Iris pigment epithelial cell (primary cell): Measurements from ENCODE around the gene APP.
"Not testable (repeated sequence)": the region's sequence is repeated elsewhere in the genome, so short reads cannot be mapped to it uniquely, and the experiment has no call there.

ENCODE experiments used
- DNase-seq: peaks from one replicate; pipeline ENCODE4 v3.0.0-alpha.2; 2011; ENCODE audit warnings: low read depth

The APP gene

DNA sequence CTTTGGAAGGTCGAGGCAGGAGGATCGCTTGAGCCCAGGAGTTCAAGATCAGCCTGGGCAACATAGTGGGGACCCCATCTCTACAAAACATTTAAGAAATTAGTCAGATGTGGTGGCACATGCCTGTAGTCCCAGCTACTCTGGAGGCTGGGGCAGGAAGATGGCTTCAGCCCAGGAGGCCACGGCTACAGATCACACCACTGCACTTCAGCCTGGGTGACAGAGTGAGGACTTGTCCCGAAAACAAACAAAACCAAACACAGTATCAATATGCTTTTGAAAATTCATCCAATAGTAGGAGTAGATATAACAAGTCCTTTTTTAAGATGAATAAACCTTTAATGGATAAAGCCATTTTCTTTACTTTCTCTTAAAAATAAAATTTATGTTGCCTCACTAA, 8.5 kb downstream of the APP start:
- DNase-seq: no peak

DNA sequence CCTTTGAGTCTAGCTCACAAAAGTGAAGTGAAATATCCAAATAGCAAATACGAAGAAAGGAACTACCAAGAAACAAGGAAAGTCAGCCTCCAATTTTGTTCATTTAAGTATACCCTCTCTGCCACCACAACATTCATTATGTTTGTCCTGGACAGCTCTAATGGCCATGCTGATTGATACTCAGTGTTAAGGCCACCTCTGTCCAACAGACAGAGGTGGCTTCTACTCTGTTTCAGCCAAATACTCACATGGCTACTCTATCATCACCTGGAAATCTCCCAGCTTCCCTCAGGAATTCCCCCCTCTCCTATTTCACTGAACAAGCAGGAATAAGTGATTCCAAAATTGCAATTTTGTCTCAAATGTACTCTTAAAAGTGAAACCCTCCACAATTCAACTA, 10.7 kb downstream of the APP start:
- DNase-seq: no peak

DNA sequence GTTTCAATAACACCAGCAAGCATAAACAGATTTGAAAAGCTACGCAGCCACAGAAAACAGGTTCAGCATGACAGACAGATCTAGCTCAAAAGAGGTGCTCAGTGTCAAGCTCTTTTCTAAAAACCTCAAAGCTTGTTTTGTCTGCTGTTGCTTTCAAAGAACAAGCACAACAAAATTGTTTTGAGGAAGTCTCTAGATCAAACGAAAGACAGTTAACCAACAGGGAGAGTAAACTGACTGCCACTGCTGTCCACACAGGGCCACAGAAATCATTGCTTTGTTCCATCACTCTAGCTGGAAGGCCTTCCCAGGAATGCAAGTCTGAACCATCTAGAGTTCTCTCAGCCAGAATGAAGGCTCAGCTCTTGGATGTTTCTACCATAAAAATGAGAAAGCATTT, 12.8 kb downstream of the APP start:
- DNase-seq: no peak

DNA sequence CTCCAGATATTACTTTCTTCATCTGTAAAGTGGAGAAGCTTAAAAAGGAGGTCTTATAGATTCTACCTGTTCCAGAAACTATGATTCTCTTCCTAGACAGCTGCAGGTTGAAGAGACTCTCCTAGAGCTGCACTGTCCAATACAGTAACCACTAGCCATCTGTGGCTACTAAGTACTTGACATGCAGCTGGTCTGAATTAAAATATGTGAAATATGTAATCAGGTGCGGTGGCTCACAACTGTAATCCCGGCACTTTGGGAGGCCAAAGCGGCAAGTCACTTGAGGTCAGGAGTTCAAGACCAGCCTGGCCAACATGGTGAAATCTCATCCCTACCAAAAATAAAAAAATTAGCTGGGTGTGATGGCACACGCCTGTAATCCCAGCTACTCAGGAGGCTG, 15.8 kb downstream of the APP start:
- DNase-seq: no peak

DNA sequence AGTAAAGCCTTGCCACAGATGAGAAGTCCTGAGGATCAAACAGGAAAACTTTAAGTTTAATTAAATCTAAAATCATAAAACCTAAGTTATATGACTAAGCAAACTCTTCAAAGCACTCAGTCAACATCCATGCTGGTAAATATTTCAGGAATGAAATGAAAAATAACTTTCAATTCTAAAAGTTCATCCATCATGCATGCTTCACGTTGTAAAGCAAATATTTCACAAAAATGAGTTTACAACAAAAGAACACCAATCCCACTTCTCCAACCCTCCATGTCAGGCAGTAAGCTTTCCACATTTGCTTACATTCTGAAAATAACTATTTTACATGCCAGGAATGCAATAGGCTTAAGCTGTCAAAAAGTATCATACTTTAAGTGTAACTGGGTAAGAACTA, 16.8 kb downstream of the APP start:
- DNase-seq: peak; percentile 76

DNA sequence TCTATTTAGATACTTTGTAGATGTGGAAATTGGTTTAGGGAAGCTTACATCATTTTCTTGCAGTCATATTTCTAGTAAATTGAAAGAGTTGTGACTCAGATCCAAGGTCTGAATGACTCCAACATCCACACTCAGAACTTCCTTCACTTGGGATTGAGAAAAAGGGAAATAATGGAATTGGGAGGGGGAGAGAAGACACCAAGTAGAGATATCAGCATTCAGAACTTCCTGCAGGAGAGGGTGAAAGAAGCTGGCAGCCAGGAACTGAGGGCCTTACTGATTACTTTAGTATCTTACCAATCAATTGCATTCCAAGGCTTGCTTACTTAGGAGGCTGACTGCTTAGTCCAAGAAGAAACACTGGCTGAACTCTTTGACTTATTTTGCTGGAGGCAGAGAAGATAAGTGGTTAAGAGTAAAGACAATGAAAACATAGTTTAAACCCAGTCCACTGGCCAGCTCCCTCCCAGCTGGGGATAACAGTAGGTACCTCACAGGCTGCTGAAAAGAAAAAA, 21.7 kb downstream of the APP start:
- DNase-seq: peak; percentile 66

DNA sequence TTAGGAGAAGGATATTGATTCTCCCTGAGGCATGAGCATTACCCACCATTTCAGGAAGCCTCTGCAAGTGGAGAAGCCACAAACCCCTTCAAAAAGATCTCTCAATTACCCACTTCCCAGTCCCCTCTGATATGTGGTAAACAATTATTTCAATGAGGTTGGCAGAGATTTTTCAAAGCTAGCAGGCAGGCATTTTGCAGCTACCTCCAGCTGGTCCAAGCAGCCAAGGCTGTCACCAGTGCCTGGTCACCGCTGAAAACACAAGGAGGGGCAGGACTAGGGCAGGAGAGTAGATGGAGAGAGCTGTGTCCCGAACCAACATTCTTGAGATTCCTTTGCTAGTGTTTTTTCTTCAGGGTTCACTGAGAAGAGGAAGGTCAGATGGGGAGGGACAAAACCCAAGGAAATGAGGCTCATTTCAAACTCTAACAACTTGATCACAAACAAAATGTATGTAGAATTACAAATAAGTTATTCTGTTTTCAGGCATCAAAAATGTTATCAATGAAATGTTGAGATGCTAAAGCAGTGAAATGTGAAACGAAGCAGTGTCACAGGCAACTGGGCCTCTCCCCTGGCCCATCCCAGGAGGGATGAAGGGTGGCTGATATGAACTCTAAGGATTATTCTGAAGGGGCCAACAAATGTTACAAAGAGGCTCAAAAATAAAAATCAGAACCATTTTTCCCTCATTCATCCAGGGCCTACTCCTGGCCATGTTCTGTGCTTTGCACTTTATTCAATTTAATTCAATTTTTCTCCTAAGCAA, 22.3 kb downstream of the APP start:
- no peak for DNase-seq

DNA sequence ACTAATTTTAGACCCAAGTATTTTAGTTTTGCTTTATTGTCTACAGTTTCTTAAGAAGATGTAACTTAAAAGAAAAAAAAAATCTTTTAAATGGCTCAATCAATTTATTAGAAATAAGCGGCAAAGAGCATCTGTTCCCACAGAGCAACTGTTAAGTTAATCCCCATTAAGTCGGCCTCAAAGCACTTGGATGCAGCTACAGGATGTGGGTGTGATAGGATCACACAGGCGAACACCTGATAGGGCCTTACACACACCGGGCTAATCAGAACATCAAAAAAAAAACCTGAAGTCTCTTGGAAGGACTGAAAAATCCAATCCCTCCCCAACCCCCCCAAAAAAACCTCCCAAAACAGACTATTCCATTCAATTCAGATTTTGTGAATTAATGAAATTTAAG, 23.0 kb downstream of the APP start:
- no peak for DNase-seq

DNA sequence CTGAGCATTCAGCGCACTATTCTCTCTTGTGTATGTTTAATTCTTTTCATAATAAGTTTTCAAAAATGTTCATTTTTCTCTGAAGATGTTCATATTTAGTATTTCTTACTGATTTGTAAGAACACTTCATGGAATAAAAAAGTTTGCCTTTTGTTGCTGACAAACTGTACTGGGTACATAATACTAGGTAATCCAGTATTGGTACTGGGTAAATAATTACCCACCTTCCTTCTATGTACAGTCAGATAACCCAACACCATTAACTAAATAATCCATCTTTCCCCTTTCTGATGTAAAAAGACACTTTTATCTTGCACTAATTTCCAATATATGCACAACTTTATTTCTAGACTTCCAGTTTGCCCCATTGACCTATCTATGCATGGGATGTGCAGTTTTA, 23.9 kb downstream of the APP start:
- no peak for DNase-seq

DNA sequence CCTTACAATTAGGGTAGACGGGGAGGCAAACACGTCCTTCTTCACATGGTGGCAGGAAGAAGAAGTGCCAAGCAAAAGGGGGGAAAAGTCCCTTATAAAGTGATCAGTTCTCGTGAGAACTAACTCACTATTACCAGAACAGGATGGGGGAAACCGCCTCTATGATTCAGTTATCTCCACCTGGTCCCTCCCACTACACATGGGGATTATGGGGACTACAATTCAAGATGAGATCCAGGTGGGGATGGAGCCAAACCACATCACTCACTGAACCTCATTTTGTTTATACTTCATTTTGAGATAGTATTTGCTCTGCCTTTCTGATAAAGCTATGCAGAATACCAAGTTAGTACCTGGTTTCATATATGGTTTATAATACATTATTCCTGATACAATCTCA, 26.5 kb downstream of the APP start:
- no peak for DNase-seq

DNA sequence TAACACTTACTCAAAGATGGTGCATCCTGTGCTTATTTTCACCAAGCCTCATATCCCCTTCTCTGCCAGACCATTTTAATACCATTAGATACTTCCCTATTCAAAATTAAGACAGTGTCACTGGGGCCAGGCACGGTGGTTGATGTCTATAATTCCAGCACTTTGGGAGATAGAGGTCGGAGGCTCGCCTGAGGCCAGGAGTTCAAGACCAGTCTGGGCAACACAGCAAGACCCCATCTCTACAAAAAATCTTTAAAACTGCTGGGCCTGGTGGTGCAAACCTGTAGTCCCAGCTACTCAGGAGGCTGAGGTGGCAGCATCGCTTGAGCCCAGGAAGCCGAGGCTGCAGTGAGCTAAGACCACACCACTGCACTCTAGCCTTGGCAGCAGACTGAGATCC, 28.2 kb downstream of the APP start:
- no peak for DNase-seq

DNA sequence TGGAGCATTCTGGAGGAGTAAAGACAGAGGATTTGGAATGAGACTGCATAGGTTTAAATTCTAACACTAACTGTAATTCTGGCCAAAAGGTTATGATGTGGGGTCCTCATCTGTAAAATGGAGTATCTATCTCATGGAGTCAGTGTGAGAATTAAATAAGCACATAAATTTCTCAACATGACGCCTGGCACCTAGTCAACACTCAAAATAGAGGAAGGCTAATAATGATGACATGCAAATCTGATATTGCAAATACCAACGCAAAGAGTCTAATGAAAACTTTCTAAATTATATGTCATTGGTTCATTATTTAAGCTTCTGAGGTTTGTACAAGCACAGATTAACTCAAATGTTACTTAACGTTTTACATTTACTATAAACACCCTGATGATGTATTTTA, 29.6 kb downstream of the APP start:
- DNase-seq: no peak

DNA sequence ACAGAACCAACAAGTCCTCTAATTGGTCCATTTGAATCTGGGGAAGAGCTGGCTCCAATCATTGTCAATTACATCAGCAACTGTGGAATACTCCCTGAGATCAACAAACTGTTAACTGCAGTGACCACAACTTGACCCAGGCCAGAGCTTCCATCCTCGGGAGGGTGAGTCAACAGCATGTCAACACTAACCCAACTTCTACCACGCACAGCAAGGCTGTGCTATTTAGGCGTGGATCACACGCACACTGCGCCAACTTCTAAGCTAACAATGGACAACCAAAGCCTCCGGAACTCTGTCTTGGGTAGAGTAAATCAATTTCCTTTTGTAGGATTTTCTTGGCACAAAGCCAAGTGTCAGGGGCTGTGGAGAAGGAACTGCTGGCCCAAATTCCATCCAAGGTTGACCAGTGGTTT, 30.4 kb downstream of the APP start:
- DNase-seq: peak; percentile 100

DNA sequence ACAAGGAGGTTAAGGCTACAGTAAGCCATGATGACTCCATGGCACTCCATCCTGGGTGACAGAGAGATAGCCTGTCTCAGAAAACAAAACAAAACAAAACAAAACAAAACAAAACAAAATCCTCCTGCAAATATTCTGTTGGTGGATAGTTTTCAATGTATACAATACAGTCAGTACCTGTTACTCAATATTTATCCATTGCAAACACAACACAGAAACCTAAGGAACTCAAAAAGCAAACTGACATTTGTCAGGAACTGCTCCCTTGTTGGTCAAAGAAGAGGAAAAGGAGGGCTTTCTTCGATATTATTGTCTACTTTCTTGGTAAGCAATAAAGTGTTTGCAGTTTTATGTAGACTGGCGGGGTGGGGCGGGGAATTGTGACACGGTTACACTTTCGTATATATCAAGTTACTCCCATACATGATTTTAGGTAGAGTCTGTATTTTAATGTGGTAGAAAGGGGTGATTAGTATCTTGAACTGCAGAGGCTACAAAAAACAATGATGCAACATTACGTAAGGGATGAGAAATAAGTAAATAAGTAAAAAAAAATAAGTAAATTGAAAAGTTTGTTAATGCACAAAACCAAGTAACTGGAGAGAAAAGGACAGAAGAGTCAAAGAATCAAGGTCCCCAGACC, 31.8 kb downstream of the APP start:
- no peak for DNase-seq

DNA sequence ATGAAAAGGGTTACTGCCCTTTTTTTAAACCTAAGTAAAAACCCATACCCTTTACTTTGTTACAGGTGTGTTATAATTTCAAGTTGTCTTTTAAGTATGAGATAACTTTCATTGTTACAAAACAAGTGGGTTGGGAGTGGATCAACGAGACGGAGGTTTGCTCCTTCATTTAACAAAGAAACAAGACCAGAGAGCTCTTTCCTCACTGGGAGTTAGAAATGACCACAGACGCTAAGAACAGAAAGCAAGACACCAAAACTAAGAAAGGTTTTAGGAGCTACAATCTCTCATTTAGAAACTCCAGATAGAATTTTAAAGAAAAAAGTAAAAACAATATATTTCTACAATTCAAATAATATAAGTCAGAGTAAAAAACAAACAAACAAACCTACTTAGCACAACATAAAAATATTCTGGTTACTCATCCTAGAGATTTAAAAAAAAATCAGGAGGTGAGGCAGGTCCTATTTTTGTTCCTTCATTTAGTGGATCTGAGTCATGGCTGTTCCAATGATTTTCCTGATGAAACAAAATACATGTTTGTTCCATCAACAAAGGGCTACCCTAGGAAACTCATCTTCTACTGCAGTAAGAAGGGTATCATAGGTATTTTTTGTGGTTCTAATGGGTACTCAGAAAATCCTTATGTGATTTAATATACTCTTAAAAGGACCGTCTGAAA, 33.0 kb downstream of the APP start:
- DNase-seq: no peak

DNA sequence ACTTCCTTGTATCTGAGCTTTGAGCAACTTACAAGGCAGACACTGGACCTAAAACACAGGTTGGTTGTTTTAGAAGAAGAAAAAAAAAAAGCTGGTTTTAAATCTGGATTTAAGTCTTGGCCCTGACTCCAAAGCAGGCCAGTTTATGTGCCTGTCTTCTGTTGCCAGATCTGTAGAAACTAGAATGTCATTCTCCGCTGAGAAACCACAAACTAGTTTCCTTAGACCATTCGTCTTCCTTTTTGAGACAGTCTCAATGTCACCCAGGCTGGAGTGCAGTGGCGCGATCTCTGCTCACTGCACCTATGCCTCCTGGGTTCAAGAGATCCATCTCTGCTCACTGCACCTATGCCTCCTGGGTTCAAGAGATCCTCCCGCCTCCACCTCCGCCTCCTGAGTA, 33.9 kb downstream of the APP start:
- no peak for DNase-seq

DNA sequence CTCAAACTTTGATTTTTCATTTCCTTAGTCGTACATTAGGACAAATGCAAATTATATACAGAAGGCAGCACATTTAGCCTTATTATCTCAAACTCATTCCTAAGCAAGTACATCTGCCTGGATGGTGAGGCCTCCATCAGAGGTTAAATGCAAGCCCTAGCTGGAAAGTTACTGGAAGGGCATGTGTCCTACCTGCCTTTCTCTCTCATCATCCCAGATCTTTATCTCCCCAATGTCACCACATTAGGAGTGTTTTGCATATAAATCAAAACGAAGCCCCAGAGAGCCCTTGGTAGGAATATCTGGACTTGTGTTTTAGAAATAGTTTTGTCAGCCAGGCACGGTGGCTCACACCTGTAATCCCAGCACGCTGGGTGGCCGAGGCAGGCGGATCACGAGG, 35.0 kb downstream of the APP start:
- DNase-seq: no peak

DNA sequence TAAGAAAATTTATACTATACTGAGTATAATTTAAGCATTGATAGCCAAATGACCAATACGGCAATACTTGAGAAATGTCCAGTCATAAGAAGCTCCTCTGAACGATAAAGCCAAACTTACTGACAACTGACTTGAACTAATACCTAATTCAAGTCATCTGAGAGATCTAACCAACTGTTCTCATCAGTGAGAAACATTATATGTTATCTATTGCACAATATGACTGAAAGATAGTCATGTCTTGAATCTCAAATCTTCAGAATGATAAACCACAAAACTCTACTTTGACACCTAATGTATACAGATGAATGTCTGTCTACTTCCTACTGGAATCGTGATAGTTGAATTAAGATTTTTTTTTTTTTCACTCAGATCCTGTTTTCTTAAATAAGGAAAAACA, 39.0 kb downstream of the APP start:
- DNase-seq: peak; percentile 80

DNA sequence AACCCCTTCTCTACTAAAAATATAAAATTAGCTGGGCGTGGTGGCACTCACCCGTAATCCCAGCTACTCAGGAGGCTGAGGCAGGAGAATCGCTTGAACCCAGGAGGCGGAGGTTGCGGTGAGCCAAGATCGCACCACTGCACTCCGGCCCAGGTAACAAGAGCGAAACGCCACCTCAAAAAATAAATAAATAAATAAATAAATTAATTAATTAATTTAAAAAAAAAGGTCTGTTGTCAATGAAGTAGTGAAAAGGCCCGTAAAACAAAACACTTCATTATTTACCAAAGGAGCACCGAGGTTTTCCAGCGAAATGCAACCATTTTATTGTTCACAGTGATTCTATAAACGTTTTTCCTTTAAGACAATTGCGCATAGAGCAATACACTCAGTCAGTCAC, 39.5 kb downstream of the APP start:
- DNase-seq: not testable (repeated sequence)

DNA sequence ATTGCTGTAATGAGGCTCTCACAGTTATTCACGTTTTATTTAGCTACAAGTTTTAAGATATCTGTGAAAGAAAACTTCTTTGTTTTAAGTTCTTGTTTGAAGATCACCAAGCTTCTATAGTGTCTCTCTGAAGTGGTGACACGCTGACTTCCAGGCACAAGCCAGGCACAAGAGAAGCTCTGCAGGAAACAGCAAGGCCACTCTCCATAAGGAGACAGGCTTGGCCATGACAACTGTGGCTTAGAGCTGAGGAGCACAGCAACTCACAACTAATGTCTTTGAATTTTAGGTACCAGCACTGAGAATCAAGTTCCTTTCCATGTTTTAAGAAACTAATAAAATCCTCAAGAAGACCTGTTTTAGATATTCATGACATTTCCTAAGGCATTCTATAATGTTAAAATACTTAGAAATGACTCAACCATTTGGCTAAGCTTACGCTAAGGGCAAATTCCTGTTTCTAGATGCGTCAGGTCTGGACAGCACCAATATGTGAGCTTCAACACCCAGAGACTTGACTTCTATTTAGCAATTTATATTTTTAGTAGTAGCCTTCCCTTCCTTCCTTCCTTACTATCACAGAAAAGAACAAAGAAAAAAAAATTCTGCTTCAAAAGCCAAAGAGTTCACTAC, 40.2 kb downstream of the APP start:
- peak; percentile 95 for DNase-seq

DNA sequence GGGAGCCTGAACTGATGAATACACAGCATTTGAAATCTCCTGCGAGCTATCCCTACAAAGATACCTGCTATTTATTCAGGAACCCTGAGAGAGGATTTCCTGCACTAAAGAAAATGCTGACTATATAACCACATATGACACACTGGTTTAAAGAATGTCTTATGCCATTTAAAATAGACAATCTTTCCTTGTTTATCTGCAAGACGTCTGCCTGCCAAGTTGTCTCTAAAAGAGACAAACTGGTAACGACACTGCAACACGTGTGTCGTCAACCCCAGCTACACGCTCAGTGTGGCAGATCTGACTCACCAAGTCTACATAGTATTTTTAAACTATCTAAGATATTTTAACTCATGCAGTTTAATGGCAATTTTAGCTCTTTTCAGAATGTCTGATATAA, 42.7 kb downstream of the APP start:
- DNase-seq: peak; percentile 65

DNA sequence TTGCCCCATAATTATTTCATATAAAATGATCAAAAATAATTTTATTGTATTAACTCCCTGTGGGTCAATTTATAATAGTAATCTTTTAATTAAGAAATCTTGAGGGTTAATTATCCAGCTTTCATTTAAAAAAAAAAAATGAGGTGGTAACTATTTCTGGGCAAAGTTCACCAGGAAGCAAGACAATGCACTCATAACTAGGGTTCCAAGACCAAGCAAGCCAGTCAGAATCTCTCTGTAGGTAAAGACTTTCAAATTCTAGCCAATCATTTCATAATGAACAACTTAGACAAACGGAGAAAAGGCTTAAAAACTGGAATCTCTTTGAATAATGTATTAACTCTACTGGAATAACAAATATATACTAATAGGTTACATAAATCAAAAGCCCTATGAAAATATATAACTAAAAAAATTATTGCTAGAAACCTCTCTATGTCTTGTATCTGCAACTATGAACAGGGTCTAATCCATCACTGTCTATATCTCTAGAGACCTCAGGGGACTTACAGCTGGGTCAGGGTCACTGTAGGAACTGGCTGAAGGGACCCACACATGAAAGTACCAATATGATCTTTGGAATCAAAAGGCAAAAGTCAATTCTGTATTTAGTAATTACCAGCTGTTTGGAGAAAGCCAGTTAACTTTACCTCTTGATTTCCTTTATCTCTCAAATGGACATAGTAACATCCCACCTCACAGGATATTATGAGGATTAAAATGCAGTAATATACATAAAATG, 43.3 kb downstream of the APP start:
- DNase-seq: no peak
